Activated B cell treated with CpG ODN at 0.5 μM for 24 hours (primary cell): ENCODE measurements around the gene ZNF80. TPM values are rescaled to one million over a fixed set of nuclear protein-coding genes. Genes with fewer than 3 reads are reported as not detected.
A peak's percentile ranks its signal among the peaks of the same experiment; 100 is the strongest.

Experiments used
- ATAC-seq: fragments of 200-7000 bp; cut with Tn5 transposase; one replicate; pipeline ENCODE4 v1.10.0; 2021; ENCODE audit warnings: low read depth, mild to moderate bottlenecking, moderate library complexity
- CTCF ChIA-PET: fragments of 350-600 bp; sonication (Branson Sonifier 250); formaldehyde crosslinking; loops from one replicate; lab custom pipeline; 2021; ENCODE audit warnings: antibody characterized with exemption; lab: Charles Lee
- POLR2A ChIA-PET: fragments of 350-600 bp; sonication (Branson Sonifier 250); formaldehyde crosslinking; loops from one replicate; lab custom pipeline; 2021; ENCODE audit warnings: antibody characterized with exemption; lab: Charles Lee
- DNase-seq: peaks from one replicate; pipeline ENCODE4 v3.0.0; 2022
- H3K27ac Mint-ChIP-seq: one replicate; pipeline ENCODE4 v1.8.0; 2020; ENCODE audit warnings: mixed read lengths
- H3K27me3 Mint-ChIP-seq: one replicate; pipeline ENCODE4 v1.8.0; 2021; ENCODE audit warnings: mixed read lengths
- H3K36me3 Mint-ChIP-seq: one replicate; pipeline ENCODE4 v1.8.0; 2021; ENCODE audit warnings: low read depth, mixed read lengths
- H3K4me1 Mint-ChIP-seq: one replicate; pipeline ENCODE4 v1.8.0; 2021; ENCODE audit warnings: mixed read lengths
- H3K4me3 Mint-ChIP-seq: one replicate; pipeline ENCODE4 v1.8.0; 2020; ENCODE audit warnings: mild to moderate bottlenecking, mixed read lengths
- H3K9me3 Mint-ChIP-seq: one replicate; pipeline ENCODE4 v1.8.0; 2020; ENCODE audit warnings: mixed read lengths
- CTCF ChIP-seq: fragments of 200-600 bp; IDR thresholded peaks from one replicate; pipeline ENCODE4 v1.8.0; 2022; ENCODE audit warnings: antibody characterized with exemption, mild to moderate bottlenecking
- intact Hi-C: fragments of 100-400 bp; cut with micrococcal nuclease; formaldehyde crosslinking; loops from one replicate; pipeline ENCODE4 v1.15.1; 2024
- total RNA-seq: library from RNA; stranded (reverse); gene quantifications from 2 replicates; pipeline ENCODE4 v1.2.3, GENCODE V29; 2022

Gene ZNF80
- total RNA-seq, 1 donor from 2014 or later: 0.53 TPM

- intact Hi-C loops: loop anchor here (2.0 kb wide), 1 partner anchor 21 kb away; no protein-coding TSS in a partner anchor
- POLR2A ChIA-PET: interaction anchor here (0.8 to 4.8 kb wide), 5 partner anchors 8 to 475 kb away, joined by 3 to 148 read pairs (median 4); partner anchors contain the start of genes ATP6V1A and NAA50
Measured at GRCh38 chr3:114221881-114222264, 15.5 kb downstream of the ZNF80 start.

GRCh38 chr3:114221165-114221880, 16.1 kb downstream of the ZNF80 start:
- ChIA-PET POLR2A (interaction anchor here (0.8 to 4.8 kb wide), 5 partner anchors 7 to 229 kb away, joined by 3 to 148 read pairs (median 7); no protein-coding TSS in a partner anchor), CTCF (interaction anchor here (1.3 to 3.7 kb wide), 5 partner anchors 8 to 78 kb away, joined by 4 to 36 read pairs (median 8); no protein-coding TSS in a partner anchor)
- Mint-ChIP-seq H3K27me3 (no peaks in the 10 kb centered on the region), H3K9me3 (peaks cover 9% of the 10 kb centered on the region), H3K27ac (no peak overlapping the region), H3K36me3 (peaks cover 16% of the 10 kb centered on the region), H3K4me1 (peaks cover 11% of the 10 kb centered on the region), H3K4me3 (peak overlapping the region; percentile 20)
- no peak for ATAC-seq
- TF ChIP-seq CTCF: no peak
- DNase-seq: no peak
- intact Hi-C loops: no loop called here

More at GRCh38 chr3:114221881-114222264, 15.5 kb downstream of the ZNF80 start:
- peaks cover 9% of the 10 kb centered on the region for H3K9me3 Mint-ChIP-seq
- H3K4me3 Mint-ChIP-seq: peak overlapping the region; percentile 5
- TF ChIP-seq CTCF: no peak
- peaks cover 17% of the 10 kb centered on the region for H3K4me1 Mint-ChIP-seq
- H3K36me3 Mint-ChIP-seq: peaks cover 16% of the 10 kb centered on the region
- no peaks in the 10 kb centered on the region for H3K27me3 Mint-ChIP-seq
- ATAC-seq: no peak
- H3K27ac Mint-ChIP-seq: no peak overlapping the region
- DNase-seq: no peak
- CTCF ChIA-PET: interaction anchor here (1.3 to 3.7 kb wide), 5 partner anchors 9 to 77 kb away, joined by 4 to 36 read pairs (median 8); no protein-coding TSS in a partner anchor

- ChIA-PET POLR2A (interaction anchor here (1.0 to 7.4 kb wide), 2 partner anchors 73 to 164 kb away, joined by 3 to 334 read pairs; partner anchors contain the start of gene TIGIT), CTCF (interaction anchor here (0.7 to 4.4 kb wide), 2 partner anchors 65 to 71 kb away, joined by 3 to 30 read pairs; no protein-coding TSS in a partner anchor)
- TF ChIP-seq CTCF: no peak
- ATAC-seq (no peak), DNase-seq (no peak)
- Mint-ChIP-seq H3K27me3 (no peaks in the 10 kb centered on the region), H3K36me3 (peaks cover 6% of the 10 kb centered on the region), H3K4me3 (peak overlapping the region; percentile 42), H3K4me1 (no peaks in the 10 kb centered on the region), H3K9me3 (peaks cover 3% of the 10 kb centered on the region), H3K27ac (no peak overlapping the region)
- intact Hi-C loops: loop anchor here (1.0 kb wide), 1 partner anchor 72 kb away; no protein-coding TSS in a partner anchor
Measured at GRCh38 chr3:114219741-114220140, 17.6 kb downstream of the ZNF80 start.

- no peak overlapping the region for H3K27ac Mint-ChIP-seq
- no peaks in the 10 kb centered on the region for H3K9me3 Mint-ChIP-seq
- ChIA-PET POLR2A (interaction anchor here (0.5 to 7.4 kb wide), 14 partner anchors 10 to 232 kb away, joined by 3 to 334 read pairs (median 5); partner anchors contain the start of genes TIGIT and ZNF80), CTCF (interaction anchor here (0.7 to 4.4 kb wide), 6 partner anchors 10 to 81 kb away, joined by 3 to 30 read pairs (median 4); no protein-coding TSS in a partner anchor)
- H3K4me3 Mint-ChIP-seq: peak overlapping the region; percentile 44
- intact Hi-C loops: loop anchor here (1.0 kb wide), 1 partner anchor 73 kb away; no protein-coding TSS in a partner anchor
- H3K36me3 Mint-ChIP-seq: peaks cover 4% of the 10 kb centered on the region
- TF ChIP-seq CTCF: no peak
- peak; percentile 45 for DNase-seq
- H3K27me3 Mint-ChIP-seq: no peaks in the 10 kb centered on the region
- no peaks in the 10 kb centered on the region for H3K4me1 Mint-ChIP-seq
- ATAC-seq: peak; percentile 38
Measured at GRCh38 chr3:114218578-114219185, 18.7 kb downstream of the ZNF80 start.
